ENCODE data around the gene ZAR1.
"Not testable (repeated sequence)": the region's sequence is repeated elsewhere in the genome, so short reads cannot be mapped to it uniquely, and the experiment has no call there.

The ZAR1 gene

DNA sequence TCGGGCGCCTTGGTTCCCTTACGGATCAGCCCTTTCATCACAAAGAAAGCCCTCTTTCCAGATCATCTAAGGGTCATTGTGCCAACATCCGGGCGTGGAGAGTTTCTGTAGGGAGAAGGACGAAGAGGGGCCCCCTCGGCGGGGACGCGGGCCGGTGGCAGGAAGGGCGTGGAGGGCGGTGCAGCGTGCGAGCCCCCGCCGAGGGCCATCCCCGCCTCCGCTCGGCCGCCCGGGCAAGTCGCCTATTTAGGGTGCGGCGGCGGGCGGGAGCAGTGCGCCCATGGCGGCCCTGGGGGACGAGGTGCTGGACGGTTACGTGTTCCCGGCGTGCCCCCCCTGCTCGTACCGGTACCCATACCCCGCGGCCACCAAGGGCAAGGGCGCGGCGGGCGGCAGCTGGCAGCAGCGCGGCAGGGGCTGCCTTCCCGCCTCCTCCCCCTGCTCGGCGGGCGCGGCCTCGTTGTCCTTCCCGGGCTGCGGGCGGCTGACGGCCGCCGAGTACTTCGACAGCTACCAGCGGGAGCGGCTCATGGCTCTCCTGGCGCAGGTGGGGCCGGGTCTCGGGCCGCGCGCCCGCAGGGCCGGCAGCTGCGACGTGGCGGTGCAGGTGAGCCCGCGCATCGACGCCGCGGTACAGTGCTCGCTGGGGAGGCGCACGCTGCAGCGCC, at the start of gene ZAR1:
Gene ZAR1, plus strand, starts transcription at position 241 of the 668 bp plus-strand sequence. Its CDS starts 40 bp downstream, at position 281.
- no peak for DNase-seq (ENCODE audit: low read depth)

DNA sequence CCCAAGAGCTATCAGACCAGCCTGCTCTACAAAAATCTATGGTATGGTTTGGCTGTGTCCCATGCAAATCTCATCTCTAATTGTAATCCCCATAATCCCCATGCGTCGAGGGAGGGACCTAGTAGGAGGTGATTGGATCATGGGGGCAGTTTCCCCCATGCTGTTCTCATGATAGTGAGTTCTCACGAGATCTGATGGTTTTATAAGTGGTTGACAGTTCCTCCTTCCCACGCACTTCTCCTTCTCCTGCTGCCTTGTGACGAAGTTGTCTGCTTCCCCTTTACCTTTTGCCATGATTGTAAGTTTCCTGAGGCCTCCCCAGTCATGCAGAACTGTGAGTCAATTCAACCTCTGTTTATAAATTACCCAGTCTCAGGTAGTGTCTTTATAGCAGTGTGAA, 49.1 kb upstream of the ZAR1 start:
- not testable (repeated sequence) for DNase-seq (ENCODE audit: low read depth)

DNA sequence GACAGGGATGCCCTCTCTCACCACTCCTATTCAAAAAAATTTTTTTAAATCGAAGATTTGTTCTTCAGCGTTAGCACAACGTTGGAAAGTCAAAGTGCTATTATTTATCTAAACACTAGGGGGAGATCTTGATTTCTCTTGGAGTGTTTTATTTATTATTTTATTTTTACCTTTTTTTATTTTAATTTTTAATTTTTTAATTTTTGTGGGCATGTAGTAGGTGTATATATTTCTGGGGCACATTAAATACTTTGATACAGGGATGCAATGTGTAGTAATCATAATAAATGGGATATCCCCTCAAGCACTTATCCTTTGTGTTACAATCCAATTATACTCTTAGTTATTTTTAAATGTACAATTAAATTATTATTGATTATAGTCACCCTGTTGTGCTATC, 44.3 kb upstream of the ZAR1 start:
- peak; percentile 8 for DNase-seq (ENCODE audit: low read depth)

- no peak for DNase-seq (ENCODE audit: low read depth)
Observed at GRCh38 chr4:48446642-48447041, 43.4 kb upstream of the ZAR1 start.

- no peak for DNase-seq (ENCODE audit: low read depth)
Observed at GRCh38 chr4:48449151-48449550, 40.9 kb upstream of the ZAR1 start.

GRCh38 chr4:48450740-48451139, 39.3 kb upstream of the ZAR1 start:
- no peak for DNase-seq (ENCODE audit: low read depth)

DNA sequence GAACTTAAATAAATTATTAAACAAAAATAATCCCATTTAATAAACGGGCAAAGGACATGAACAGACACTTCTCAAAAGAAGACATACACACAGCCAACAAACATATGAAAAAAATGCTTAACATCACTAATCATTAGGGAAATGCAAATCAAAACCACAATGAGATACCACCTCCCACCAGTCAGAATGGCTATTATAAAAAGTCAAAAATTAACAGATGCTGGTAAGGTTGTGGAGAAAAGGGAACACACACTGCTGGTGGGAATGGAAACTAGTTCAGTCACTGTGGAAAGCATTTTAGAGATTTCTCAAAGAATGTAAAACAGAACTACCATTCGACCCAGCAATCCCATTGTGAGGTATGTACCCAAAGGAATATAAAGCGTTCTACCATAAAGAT, 38.4 kb upstream of the ZAR1 start:
- not testable (repeated sequence) for DNase-seq (ENCODE audit: low read depth)

GRCh38 chr4:48454591-48454990, 35.5 kb upstream of the ZAR1 start:
- no peak for DNase-seq (ENCODE audit: low read depth)

- DNase-seq (ENCODE audit: low read depth) = no peak
Observed at GRCh38 chr4:48461000-48461399, 29.1 kb upstream of the ZAR1 start.

GRCh38 chr4:48462363-48462762, 27.7 kb upstream of the ZAR1 start:
- no peak for DNase-seq (ENCODE audit: low read depth)

DNA sequence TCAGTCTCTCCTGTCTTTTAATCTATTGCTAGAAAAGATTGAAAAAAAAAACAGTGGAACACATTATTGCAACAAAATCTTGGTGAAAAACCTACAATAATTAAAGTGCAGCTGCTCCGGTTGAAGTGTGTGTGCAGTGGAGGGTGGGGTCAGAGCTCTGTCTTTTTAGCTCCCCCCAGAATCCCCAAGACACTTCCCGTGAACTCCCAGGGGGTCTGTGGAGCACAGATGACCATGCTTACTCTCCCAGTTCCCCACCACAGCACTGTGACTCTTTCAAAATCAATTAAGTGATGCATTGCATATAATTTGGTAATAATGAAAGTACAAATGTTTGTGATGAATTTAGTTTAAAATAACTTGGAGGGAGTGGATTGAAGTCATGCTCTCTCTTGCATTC, 22.6 kb upstream of the ZAR1 start:
- no peak for DNase-seq (ENCODE audit: low read depth)

DNA sequence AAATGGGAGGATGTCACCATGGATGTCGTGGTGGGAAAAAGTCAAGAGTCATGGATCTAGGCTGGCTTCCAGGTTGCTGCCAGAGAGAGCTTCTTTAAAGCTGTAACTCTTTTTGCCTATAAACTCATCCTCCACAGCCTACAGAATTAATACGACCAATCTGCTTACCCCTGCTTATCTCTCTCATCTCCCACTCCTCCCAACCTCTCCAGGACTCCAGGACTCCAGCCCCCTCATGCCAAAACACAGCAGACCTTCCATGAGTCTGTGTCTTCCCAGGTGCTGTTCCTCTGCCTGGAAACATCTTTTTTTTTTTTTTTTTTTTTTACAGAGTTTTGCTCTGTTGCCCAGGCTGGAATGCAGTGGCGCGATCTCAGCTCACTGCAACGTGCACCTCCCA, 22.2 kb upstream of the ZAR1 start:
- DNase-seq (ENCODE audit: low read depth) = no peak

- DNase-seq (ENCODE audit: low read depth) = no peak
Observed at GRCh38 chr4:48470137-48470536, 19.9 kb upstream of the ZAR1 start.

DNA sequence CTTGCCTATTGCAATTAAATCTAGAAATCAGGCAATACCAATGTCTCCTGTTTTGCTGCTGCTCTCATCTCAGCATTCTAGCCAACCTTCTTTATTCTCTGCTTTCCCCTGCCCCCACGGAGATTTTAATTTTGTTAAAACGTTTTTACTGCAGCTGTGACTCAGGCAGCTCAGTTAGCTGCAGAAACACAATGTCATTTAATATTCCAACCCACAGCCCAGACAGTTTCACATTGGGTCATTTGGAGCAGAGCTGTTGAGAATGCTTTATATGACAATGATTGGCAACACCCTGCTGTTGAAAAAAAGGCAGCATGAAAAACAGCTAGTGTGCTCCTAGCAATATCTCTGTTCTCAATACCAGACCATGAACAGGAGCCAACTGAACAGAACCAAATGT, 19.5 kb upstream of the ZAR1 start:
- DNase-seq (ENCODE audit: low read depth) = no peak

DNA sequence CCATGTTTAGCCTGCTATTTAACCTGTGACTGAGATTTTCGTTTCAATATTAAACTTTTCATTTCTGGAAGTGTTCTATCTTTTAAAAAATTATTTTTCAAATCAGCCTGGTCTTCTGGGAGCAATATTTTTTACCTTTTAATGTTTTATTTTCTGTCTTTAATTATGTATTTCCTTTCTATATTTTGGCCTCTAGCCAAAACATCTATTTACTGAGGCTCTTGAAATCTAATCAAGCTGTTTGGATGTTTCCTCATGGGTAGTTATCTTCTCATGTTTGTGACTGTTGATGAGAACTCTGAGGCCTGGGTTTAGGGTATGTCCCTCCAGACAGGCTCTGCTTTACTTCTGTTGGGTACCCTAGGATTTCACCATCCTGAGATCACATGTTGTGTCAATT, 17.3 kb upstream of the ZAR1 start:
- DNase-seq (ENCODE audit: low read depth) = no peak

- no peak for DNase-seq (ENCODE audit: low read depth)
Observed at GRCh38 chr4:48475770-48476169, 14.3 kb upstream of the ZAR1 start.

GRCh38 chr4:48478273-48478672, 11.8 kb upstream of the ZAR1 start:
- DNase-seq (ENCODE audit: low read depth) = no peak

GRCh38 chr4:48481581-48481980, 8.5 kb upstream of the ZAR1 start:
- DNase-seq (ENCODE audit: low read depth) = peak; percentile 40

DNA sequence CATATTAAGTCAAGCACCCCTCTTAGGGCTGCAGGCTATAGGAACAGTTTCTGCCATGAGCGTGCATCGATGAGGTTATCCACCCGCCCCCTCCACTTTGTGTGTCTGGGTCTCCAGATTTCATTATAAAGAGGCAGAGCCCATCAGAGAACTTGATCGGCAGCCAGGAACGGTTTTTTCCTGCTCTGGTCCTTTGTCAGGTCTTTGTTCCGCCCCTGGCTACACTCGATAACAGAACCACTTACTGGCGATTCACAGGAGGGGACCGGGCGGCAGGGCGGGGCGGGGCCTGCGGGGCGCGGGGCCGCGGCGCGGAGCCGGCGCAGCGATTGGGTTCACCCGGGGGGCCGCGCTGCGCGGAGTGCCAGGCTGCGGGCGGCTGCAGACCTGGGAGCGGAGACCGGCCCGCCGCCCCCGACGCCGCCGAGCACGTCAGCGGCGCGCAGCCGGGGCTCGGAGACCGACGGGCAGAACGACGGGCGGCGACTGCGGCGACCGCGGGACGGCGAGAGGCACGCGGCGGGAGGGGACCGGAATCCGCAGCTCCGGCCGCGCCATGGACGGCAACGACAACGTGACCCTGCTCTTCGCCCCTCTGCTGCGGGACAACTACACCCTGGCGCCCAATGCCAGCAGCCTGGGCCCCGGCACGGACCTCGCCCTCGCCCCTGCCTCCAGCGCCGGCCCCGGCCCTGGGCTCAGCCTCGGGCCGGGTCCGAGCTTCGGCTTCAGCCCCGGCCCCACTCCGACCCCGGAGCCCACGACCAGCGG, 6.9 kb upstream of the ZAR1 start, which contains the start of gene SLC10A4:
Gene SLC10A4, plus strand, starts transcription at position 338 of the 771 bp plus-strand sequence. Its CDS starts 219 bp downstream, at position 557.
- no peak for DNase-seq (ENCODE audit: low read depth)

- no peak for DNase-seq (ENCODE audit: low read depth)
Observed at GRCh38 chr4:48483777-48484493, 6.1 kb upstream of the ZAR1 start.

GRCh38 chr4:48484494-48485168, 5.4 kb upstream of the ZAR1 start:
- DNase-seq (ENCODE audit: low read depth) = no peak

- no peak for DNase-seq (ENCODE audit: low read depth)
Observed at GRCh38 chr4:48489683-48490011, 405 bp upstream of the ZAR1 start.
